ENCODE data around the gene SMURF1.

- TF ChIP-seq POLR2AphosphoS5 (IDR thresholded peaks at IDR 0.05) (no peak), POLR2A (IDR thresholded peaks at IDR 0.05) (no peak)
These were observed 132.6 kb downstream of the SMURF1 start for GRCh38 chr7:99011341-99011705.

Measured in sigmoid colon (tissue), 4 donors.